ENCODE results near the gene L1CAM. TPM values are rescaled to one million over a fixed set of nuclear protein-coding genes. Genes with fewer than 3 reads are reported as not detected.

L1CAM gene
- total and polyA plus RNA-seq, 2 donors (not counting 1 experiment from before 2014, with no cell fraction given) = 9.4 to 19.9 TPM

DNA sequence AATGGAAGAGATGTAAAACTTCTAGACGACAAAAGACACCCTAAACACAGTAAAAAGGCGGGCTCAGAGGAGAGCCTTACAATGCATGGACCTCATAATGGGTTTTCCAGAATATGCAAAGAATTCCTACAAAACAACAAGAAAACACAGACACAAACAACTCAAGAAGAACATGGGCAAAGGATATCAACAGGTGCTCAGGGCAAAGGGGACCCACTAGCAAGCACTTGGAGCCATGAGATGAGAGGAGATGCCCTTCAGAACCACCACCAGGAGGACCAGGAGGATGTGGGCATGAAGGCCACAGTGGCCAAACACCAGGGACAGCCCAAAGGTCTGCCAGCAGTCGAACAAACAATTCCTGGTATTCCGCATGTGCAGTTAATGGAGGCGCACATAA is 72.8 kb downstream of the L1CAM start:
- H3K4me3 Mint-ChIP-seq = no peak overlapping the region
- ChIA-PET POLR2A (no interaction called here), CTCF (no interaction called here)
- Histone ChIP-seq H3K4me1 (ENCODE audit: control insufficient read depth in 2 of 2, insufficient read depth in 2 of 2, low read length in 2 of 2) (peaks cover 0 to 11% of the 10 kb centered on the region in 2 donors), H3K36me3 (replicated peaks in 1 of 2; ENCODE audit: control extremely low read depth in 1 of 2, control insufficient read depth in 1 of 2, extremely low read depth in 1 of 2, insufficient read depth in 2 of 2, low read length in 1 of 2) (no peaks in the 10 kb centered on the region), H3K4me3 (ENCODE audit: control extremely low read depth in 1 of 5, extremely low read depth in 1 of 5, insufficient read depth in 1 of 5, low read depth in 2 of 5, low read length in 4 of 5) (no peak overlapping the region), H3K9me3 (ENCODE audit: control extremely low read depth in 1 of 3, control insufficient read depth in 2 of 3, insufficient read depth in 1 of 3, low read length in 2 of 3) (no peaks in the 10 kb centered on the region), H3K9ac (ENCODE audit: low read length) (no peak overlapping the region), H3K4me2 (replicated peaks; ENCODE audit: low read depth, low read length, poor library complexity, severe bottlenecking) (no peak overlapping the region), H3K27me3 (replicated peaks in 1 of 4; ENCODE audit: control extremely low read depth in 1 of 4, control insufficient read depth in 3 of 4, insufficient read depth in 4 of 4, low read length in 3 of 4) (peaks cover 0 to 17% (median 1%) of the 10 kb centered on the region in 4 experiments), H3K27ac (ENCODE audit: low read length in 2 of 2) (no peak overlapping the region), H2AFZ (ENCODE audit: insufficient read depth, low read depth, low read length, poor library complexity, severe bottlenecking) (no peak overlapping the region), H3K79me2 (ENCODE audit: control insufficient read depth, insufficient read depth, low read length) (no peaks in the 10 kb centered on the region), H4K20me1 (ENCODE audit: control insufficient read depth, insufficient read depth, low read length, poor library complexity, severe bottlenecking) (no peaks in the 10 kb centered on the region)
- H3K27ac Mint-ChIP-seq = no peak overlapping the region
- no peak for TF ChIP-seq EZH2 (IDR thresholded peaks at IDR 0.05; ENCODE audit: borderline replicate concordance, insufficient read depth, low read depth, low read length, poor library complexity, severe bottlenecking)
- TF ChIP-seq, protein P1, sequence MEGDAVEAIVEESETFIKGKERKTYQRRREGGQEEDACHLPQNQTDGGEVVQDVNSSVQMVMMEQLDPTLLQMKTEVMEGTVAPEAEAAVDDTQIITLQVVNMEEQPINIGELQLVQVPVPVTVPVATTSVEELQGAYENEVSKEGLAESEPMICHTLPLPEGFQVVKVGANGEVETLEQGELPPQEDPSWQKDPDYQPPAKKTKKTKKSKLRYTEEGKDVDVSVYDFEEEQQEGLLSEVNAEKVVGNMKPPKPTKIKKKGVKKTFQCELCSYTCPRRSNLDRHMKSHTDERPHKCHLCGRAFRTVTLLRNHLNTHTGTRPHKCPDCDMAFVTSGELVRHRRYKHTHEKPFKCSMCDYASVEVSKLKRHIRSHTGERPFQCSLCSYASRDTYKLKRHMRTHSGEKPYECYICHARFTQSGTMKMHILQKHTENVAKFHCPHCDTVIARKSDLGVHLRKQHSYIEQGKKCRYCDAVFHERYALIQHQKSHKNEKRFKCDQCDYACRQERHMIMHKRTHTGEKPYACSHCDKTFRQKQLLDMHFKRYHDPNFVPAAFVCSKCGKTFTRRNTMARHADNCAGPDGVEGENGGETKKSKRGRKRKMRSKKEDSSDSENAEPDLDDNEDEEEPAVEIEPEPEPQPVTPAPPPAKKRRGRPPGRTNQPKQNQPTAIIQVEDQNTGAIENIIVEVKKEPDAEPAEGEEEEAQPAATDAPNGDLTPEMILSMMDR (IDR thresholded peaks at IDR 0.05) = no peak
- H3K9me3 Mint-ChIP-seq (ENCODE audit: insufficient read depth) = no peaks in the 10 kb centered on the region
- DNase-seq = no peak
- 90% methylated on average over 2 of the region's 5 CpGs for WGBS (ENCODE audit: insufficient coverage)
- peaks cover 23% of the 10 kb centered on the region for H3K27me3 Mint-ChIP-seq
- ATAC-seq (ENCODE audit: low read depth) = no peak
- peaks cover 13% of the 10 kb centered on the region for H3K4me1 Mint-ChIP-seq
- intact Hi-C loops (cut with micrococcal nuclease) = no loop called here

DNA sequence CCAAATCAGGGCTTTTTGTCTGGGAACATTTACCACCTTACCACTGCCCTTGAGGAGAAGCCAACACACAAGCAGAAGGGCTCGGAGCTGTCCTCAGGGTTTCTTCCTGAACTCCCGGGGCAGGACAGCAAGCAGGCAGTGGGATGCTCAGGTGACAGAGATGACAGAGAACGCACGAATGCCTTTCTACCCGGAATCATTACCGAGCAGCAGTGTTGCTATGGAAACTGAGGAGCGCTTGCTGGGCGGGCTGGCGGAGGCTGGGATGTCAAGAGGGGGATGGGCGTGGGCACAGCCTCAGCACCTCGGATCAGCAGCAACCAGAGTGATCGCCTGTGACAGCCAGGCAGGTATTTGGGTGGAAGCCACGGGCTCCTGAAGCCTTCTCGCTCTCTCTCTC is 73.8 kb downstream of the L1CAM start:
- no peak for TF ChIP-seq EZH2 (IDR thresholded peaks at IDR 0.05; ENCODE audit: borderline replicate concordance, insufficient read depth, low read depth, low read length, poor library complexity, severe bottlenecking)
- TF ChIP-seq, protein P1 (IDR thresholded peaks at IDR 0.05) = no peak
- Histone ChIP-seq H3K9me3 (ENCODE audit: control extremely low read depth in 1 of 3, control insufficient read depth in 2 of 3, insufficient read depth in 1 of 3, low read length in 2 of 3) (no peaks in the 10 kb centered on the region), H3K4me2 (replicated peaks; ENCODE audit: low read depth, low read length, poor library complexity, severe bottlenecking) (no peak overlapping the region), H3K4me1 (ENCODE audit: control insufficient read depth in 2 of 2, insufficient read depth in 2 of 2, low read length in 2 of 2) (peaks cover 0 to 11% of the 10 kb centered on the region in 2 donors), H3K36me3 (replicated peaks in 1 of 2; ENCODE audit: control extremely low read depth in 1 of 2, control insufficient read depth in 1 of 2, extremely low read depth in 1 of 2, insufficient read depth in 2 of 2, low read length in 1 of 2) (no peaks in the 10 kb centered on the region), H3K27ac (ENCODE audit: low read length in 2 of 2) (no peak overlapping the region), H4K20me1 (ENCODE audit: control insufficient read depth, insufficient read depth, low read length, poor library complexity, severe bottlenecking) (no peaks in the 10 kb centered on the region), H3K79me2 (ENCODE audit: control insufficient read depth, insufficient read depth, low read length) (no peaks in the 10 kb centered on the region), H2AFZ (ENCODE audit: insufficient read depth, low read depth, low read length, poor library complexity, severe bottlenecking) (no peak overlapping the region), H3K9ac (ENCODE audit: low read length) (no peak overlapping the region), H3K27me3 (replicated peaks in 1 of 4; ENCODE audit: control extremely low read depth in 1 of 4, control insufficient read depth in 3 of 4, insufficient read depth in 4 of 4, low read length in 3 of 4) (peaks cover 0 to 11% (median 0%) of the 10 kb centered on the region in 4 experiments), H3K4me3 (ENCODE audit: control extremely low read depth in 1 of 5, extremely low read depth in 1 of 5, insufficient read depth in 1 of 5, low read depth in 2 of 5, low read length in 4 of 5) (no peak overlapping the region)
- DNase-seq (no peak), ATAC-seq (ENCODE audit: low read depth) (no peak)
- Mint-ChIP-seq H3K27me3 (peaks cover 23% of the 10 kb centered on the region), H3K4me3 (no peak overlapping the region), H3K9me3 (ENCODE audit: insufficient read depth) (no peaks in the 10 kb centered on the region), H3K4me1 (peaks cover 13% of the 10 kb centered on the region), H3K27ac (no peak overlapping the region)
- intact Hi-C loops (cut with micrococcal nuclease) = no loop called here
- ChIA-PET CTCF (no interaction called here), POLR2A (no interaction called here)
- WGBS (ENCODE audit: insufficient coverage) = 71% methylated on average over 7 of the region's 14 CpGs

Other genes starting within 250 kb of the L1CAM start
- not detected in 2 replicates for gene DUSP9, start 239.0 kb downstream of the L1CAM start, total RNA-seq
- not detected in 2 replicates for gene DUSP9, start 239.0 kb downstream of the L1CAM start, polyA plus RNA-seq
- gene PNCK, start 212.4 kb downstream of the L1CAM start, total RNA-seq = 0.99 TPM in 1 of 2 replicates, not detected in the other
- 0.23 TPM in 1 of 2 replicates, not detected in the other for gene PNCK, start 212.4 kb downstream of the L1CAM start, polyA plus RNA-seq
- 1.8 and 2.9 TPM in 2 replicates for gene SLC6A8, start 198.2 kb downstream of the L1CAM start, total RNA-seq
- 0.49 and 1.3 TPM in 2 replicates for gene SLC6A8, start 198.2 kb downstream of the L1CAM start, polyA plus RNA-seq
- 112 and 117 TPM in 2 replicates for gene BCAP31, start 161.8 kb downstream of the L1CAM start, total RNA-seq
- 59.5 and 78.0 TPM in 2 replicates for gene BCAP31, start 161.8 kb downstream of the L1CAM start, polyA plus RNA-seq
- 9.7 and 10.9 TPM in 2 replicates for gene ABCD1, start 161.3 kb downstream of the L1CAM start, total RNA-seq
- 12.2 and 14.5 TPM in 2 replicates for gene ABCD1, start 161.3 kb downstream of the L1CAM start, polyA plus RNA-seq
- not detected in 2 replicates for gene PLXNB3, start 121.9 kb downstream of the L1CAM start, total RNA-seq
- 0.25 and 0.35 TPM in 2 replicates for gene PLXNB3, start 121.9 kb downstream of the L1CAM start, polyA plus RNA-seq
- gene SRPK3, start 105.1 kb downstream of the L1CAM start, total RNA-seq = not detected in 2 replicates
- gene SRPK3, start 105.1 kb downstream of the L1CAM start, polyA plus RNA-seq = not detected in 2 replicates
- gene IDH3G, start 91.8 kb downstream of the L1CAM start, total RNA-seq = 58.5 and 62.8 TPM in 2 replicates
- 103 and 122 TPM in 2 replicates for gene IDH3G, start 91.8 kb downstream of the L1CAM start, polyA plus RNA-seq
- 119 and 134 TPM in 2 replicates for gene SSR4, start 91.5 kb downstream of the L1CAM start, total RNA-seq
- gene SSR4, start 91.5 kb downstream of the L1CAM start, polyA plus RNA-seq = 169 and 297 TPM in 2 replicates
- not detected in 2 replicates for gene PDZD4, start 55.6 kb downstream of the L1CAM start, total RNA-seq
- gene PDZD4, start 55.6 kb downstream of the L1CAM start, polyA plus RNA-seq = 0.36 and 1.1 TPM in 2 replicates
- gene AVPR2, start 18.5 kb upstream of the L1CAM start, total RNA-seq = 0.53 TPM in 1 of 2 replicates, not detected in the other
- 0.12 TPM in 1 of 2 replicates, not detected in the other for gene AVPR2, start 18.5 kb upstream of the L1CAM start, polyA plus RNA-seq
- gene ARHGAP4, start 40.1 kb upstream of the L1CAM start, total RNA-seq = 242 TPM in 2 replicates
- gene ARHGAP4, start 40.1 kb upstream of the L1CAM start, polyA plus RNA-seq = 711 and 922 TPM in 2 replicates
- 78.3 and 87.3 TPM in 2 replicates for gene NAA10, start 48.9 kb upstream of the L1CAM start, total RNA-seq
- gene NAA10, start 48.9 kb upstream of the L1CAM start, polyA plus RNA-seq = 90.5 and 102 TPM in 2 replicates
- 39.2 and 39.7 TPM in 2 replicates for gene RENBP, start 58.5 kb upstream of the L1CAM start, total RNA-seq
- gene RENBP, start 58.5 kb upstream of the L1CAM start, polyA plus RNA-seq = 28.0 and 30.6 TPM in 2 replicates
- 57.7 and 59.4 TPM in 2 replicates for gene HCFC1, start 85.6 kb upstream of the L1CAM start, total RNA-seq
- 32.1 and 37.7 TPM in 2 replicates for gene HCFC1, start 85.6 kb upstream of the L1CAM start, polyA plus RNA-seq
- 3.8 and 5.5 TPM in 2 replicates for gene TMEM187, start 86.6 kb upstream of the L1CAM start, total RNA-seq
- 3.2 and 6.4 TPM in 2 replicates for gene TMEM187, start 86.6 kb upstream of the L1CAM start, polyA plus RNA-seq
- 112 and 121 TPM in 2 replicates for gene IRAK1, start 133.7 kb upstream of the L1CAM start, total RNA-seq
- 96.9 and 118 TPM in 2 replicates for gene IRAK1, start 133.7 kb upstream of the L1CAM start, polyA plus RNA-seq
- gene MECP2, start 211.5 kb upstream of the L1CAM start, total RNA-seq = 113 and 122 TPM in 2 replicates
- 20.0 and 26.5 TPM in 2 replicates for gene MECP2, start 211.5 kb upstream of the L1CAM start, polyA plus RNA-seq